GM18861 (cell line): Measurements from ENCODE around the gene GKN2.
A peak's percentile ranks its signal among the peaks of the same experiment; 100 is the strongest.
"Not testable (repeated sequence)": the region's sequence is repeated elsewhere in the genome, so short reads cannot be mapped to it uniquely, and the experiment has no call there.

Source experiments
- ATAC-seq: cut with Tn5 transposase; IDR thresholded peaks from one replicate; pipeline ENCODE4 v1.9.1; 2021; ENCODE audit not compliant: unreplicated experiment

The GKN2 gene

DNA sequence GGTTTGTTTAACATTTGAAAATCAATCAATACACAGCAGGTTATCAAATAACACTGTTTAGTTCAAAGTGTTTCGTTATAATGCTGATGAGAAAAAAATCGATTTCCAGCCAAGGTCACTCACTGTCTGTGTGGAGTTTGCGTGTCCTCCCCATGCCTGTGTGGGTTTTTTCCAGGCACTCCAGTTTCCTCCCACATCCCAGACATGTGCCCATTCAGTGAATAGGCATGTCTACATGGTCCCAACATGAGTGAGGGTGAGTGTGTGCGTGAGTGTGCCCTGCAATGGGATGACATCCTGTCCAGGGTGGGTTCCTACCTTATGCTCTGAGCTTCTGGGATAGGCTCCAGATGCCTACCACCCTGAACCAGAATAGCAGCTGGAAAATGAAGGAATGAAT lies 8.7 kb upstream of the GKN2 start:
- ATAC-seq: no peak

DNA sequence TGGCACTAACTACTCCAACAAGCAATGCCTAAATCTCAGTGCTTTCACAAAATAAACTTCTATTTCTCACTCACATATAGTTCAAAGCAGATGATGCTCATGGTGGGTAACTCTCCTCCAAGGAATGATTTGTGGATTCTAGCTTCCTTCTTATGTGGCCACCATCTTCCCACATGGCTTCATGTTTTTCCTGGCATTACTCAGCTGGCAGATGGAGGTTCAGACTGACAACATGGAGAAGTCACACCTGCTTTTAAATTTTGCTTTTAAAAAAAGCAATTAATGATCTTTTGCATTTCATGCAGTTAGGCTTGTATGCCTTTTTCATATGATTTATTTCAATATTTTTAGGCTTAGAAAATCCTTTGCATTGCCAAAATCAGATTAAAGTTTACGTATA lies 6.3 kb upstream of the GKN2 start:
- ATAC-seq: no peak

DNA sequence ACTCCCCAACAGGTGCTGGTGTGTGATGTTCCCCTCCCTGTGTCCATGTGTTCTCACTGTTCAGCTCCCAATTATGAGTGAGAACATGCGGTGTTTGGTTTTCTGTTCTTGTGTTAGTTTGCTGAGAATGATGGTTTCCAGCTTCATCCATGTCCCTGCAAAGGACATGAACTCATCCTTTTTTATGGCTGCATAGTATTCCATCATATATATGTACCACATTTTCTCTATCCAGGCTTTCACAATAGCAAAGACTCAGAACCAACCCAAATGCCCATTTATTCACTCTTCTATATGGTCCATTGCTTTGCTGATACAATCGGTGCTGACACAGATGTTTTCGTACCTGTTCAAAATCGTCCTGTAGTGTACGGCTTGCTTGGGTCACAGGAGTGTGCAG lies 2.7 kb upstream of the GKN2 start:
- ATAC-seq: not testable (repeated sequence)

DNA sequence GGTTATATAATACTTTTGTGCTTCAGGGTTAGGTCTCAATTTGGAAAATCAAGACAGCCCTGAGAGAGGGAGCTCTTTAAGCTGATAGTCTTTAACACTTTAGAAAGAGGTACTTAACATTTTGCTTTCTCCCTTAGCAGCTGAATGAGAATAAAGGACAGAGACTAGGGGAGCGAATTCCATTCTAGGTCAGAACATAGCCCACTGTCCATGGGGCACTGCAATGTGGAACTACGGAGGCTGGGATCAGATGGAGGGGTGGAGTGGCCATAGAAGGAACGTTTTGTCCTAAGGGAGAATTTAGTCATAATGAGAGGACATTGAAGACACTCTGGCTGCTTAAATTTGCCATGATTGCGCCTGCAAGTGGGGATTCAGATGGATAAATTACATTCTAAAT lies 794 bp downstream of the GKN2 start:
- no peak for ATAC-seq

DNA sequence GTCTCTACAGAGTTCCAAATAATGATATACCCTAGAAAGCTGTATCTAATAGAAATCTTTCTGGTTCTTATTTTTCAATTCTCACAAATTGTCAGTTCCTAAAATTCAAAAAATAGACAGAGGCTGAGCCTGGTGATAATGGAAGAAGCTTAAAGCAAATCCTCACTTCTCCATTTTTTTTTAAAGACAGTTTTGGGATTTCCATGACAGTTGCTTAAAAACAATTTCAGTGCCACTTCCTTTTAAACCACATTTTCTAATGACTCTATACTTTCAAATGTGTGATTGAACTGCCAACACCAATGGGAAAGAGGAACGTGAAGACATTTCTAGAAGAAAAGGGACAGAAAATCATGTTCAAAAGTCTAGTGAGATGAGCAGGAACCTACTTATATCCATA lies 4.0 kb downstream of the GKN2 start:
- ATAC-seq: no peak

DNA sequence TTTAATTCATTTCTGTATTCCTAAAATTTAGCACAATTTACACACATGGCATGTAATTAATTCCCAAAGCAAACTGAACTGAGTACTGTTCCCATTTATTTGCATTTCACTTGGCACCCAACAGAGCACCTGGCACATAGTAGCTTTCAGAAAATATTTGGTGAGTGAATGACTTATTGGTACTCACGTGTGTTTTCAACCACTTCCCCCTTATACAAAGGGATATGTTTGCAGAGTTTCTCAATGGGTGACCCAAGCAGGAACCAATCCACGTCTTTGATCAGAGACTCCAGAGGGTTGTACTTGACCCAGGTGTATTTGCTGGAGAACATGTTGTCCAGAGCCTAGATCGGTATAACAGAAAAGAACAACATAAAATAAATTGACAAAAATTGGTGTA lies 6.6 kb downstream of the GKN2 start:
- ATAC-seq: no peak

DNA sequence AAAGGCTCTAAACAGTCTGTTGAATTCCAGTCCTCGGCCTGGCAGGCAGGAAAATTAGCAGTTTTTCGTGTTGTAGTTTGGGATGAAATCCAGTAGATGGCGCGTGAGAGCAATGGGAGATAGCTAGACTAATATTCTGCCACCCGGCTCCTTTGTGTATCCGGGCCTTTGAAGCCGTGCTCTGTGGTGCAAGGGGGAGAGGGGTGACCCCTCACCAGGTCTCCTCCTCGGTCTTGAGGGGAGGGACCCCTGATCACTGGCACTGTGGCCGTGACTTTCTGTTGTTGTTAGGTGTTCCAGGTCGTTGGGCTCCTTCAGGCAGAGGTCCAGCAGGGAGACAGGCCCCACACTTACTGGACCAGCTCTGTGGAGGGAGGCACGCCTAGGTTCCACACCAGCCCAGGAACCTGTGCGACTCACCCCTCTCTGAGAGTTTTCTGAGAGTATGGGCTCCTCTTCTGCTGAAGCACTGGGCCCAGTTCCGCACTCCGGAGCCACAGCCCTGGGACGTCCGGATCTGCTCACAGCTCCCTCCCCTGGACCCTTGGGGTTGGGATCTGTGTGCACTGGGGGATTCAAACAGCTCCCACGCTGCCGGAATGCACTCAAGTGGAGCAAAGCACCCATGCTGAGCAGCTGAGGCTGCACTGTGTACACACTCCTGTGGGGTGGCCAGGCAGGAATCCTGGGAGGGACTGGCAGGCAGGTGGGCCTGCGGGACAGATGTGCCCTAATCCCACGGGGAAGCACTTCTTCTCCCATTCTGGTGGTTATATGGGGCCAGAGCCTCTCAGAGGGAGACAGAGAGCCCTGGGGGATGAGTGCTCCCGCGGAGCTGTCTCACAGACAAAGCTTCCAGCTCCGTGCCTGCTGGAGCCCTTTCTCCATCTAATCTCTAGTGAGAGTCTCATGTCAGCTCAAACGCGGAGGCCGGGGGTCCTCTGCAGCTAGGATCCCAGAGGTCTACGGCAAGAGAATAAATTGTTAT lies 8.8 kb downstream of the GKN2 start:
- ATAC-seq: no peak

DNA sequence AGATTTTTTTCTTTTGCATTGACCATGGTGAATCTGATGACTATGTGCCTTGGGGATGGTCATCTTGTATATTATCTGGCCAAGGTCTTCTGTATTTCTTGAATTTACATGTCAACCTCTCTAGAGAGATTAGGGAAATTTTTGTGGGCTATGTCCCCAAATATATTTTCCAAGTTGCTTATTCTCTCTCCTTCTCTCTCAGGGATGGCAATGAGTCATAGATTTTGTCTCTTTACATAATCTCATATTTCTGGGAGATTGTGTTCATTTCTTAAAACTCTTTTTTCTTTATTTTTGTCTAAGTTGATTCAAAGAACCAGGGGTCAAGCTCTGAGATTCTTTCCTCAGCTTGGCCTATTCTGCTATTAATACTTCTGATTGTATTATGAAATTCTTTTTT lies 9.9 kb downstream of the GKN2 start:
- no peak for ATAC-seq

DNA sequence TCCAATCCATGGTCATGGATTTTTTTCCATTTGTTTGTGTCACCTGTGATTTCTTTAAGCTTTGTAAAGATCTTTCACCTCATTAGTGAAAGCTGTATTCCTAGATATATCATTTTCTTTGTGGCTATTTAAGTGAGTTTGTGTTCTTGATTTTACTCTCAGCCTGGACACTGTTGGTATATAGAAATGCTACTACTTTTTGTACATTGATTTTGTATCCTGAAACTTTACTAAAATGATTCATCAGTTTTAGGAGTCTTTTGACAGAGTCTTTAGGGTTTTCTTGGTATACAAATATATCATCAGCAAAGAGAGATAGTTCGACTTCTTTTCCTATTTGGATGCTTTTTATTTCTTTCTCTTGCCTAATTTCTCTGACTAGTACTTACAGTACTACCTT lies 12.3 kb downstream of the GKN2 start:
- no peak for ATAC-seq

DNA sequence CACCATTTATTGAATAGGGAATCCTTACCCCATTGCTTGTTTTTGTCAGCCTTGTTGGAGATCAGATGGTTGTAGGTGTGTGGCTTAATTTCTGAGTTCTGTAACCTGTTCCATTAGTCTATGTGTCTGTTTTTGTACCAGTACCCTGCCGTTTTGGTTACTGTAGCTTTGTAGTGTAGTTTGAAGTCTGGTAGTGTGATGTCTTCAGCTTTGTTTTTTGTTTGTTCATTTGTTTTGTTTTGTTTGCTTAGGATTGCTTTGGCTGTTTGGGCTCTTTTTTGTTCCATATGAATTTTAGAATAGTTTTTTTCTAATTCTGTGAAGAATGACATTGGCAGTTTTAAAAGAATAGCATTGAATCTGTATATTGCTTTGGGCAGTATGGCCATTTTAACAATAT lies 12.7 kb downstream of the GKN2 start:
- ATAC-seq: no peak

DNA sequence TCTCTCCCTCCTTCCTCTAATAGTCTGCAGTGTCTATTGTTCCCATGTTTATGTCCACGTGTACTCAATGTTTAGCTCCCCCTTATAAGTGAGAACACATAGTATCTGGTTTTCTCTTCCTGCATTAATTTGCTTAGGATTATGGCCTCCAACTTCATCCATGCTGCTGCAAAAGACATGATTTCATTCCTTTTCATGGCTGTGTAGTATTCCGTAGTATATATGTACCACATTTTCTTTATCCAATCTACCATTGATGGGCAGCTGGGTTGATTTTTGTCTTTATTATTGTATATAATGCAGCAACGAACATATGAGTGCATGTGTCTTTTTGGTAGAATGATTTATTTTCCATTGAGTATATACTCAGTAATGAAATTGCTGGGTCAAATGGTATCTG lies 13.8 kb downstream of the GKN2 start:
- no peak for ATAC-seq

DNA sequence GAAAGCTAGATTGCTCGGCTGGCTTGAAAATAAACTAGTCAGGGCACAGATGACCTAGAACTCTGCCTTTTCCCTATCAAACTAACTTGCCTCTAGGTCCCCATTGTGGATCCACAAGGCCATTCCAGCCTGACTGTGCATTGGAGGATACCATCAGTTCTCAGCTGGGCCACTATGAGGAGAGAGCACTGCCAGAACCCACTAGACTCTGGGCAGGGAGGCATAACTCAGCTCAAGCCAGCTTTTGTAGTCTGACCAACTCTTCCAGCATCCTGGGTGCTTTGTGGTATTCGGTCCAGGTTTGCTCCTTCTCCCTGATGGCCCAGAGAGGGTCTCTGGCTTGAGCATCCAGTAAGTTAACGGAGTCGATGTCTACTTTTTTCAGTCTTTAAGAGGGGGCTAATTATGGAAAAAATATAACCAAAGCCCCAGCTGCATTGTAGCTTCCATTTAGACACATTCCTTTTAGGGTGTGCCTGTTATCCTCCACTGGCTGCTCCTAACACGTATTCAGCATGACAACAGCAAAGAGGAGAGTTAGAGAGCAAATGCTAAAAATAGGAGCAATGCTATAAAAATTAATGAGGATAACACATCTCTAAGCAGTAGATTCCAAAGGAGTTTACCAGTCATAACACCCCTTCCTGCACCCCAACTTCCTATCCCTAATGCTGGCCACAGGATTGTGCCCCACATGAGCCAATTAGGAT lies 15.2 kb downstream of the GKN2 start:
- no peak for ATAC-seq

DNA sequence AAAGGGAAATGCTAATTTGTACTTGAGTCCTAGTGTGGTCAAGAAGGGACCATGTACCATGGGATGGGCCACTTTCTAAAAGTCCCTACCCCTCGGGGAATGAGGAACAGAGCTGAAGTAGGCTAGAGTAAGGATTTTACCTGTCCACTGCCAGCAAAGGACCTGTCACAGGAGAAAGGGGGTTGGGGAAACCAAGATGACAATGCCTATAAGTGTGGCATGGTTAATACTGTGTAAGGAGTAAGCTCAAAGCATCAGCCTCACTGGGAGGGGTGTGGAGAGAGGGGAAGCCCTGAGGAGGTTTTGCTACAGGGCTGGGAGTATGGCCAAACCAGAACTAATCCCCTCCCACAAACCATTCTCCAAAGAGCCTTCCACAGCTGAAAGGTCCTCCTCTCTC lies 15.8 kb downstream of the GKN2 start:
- no peak for ATAC-seq

DNA sequence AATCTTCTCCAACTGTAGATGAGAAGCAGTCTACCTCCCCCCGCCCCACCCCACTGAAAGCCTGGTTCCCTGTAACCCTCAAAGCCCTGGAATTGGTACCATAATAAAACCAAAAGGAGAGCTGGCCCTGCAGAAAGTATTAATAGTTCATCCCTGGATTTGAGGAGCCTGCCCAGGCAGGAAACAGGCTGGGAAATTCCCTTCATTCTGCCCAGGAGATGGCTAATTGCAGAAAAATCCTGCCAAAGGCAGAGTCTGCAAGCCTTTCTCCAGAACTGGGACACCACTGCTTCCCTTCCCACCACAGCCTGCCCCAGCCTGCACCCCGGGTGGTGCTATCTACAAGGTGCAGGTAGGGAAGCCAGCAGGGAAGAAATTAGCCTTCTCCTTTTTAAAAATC lies 16.3 kb downstream of the GKN2 start:
- no peak for ATAC-seq

DNA sequence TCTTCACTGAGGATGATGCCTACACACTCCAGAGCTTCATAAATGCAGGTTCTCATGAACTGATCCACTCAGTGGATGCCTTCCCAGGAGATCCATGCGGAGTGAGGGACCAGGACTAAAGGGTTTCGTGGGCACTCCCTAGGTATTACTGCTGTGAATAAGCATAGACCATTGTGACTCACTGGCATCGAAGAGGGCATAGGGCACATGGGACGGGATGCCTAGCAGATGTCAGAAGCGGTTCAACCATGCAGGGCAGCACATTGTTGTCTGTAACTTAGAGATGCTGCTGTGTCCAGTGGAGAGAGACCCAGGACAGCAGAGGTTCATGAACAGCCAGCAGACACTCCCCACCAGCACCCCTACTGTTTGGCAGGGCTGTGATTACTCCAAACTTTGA lies 17.2 kb downstream of the GKN2 start:
- no peak for ATAC-seq

DNA sequence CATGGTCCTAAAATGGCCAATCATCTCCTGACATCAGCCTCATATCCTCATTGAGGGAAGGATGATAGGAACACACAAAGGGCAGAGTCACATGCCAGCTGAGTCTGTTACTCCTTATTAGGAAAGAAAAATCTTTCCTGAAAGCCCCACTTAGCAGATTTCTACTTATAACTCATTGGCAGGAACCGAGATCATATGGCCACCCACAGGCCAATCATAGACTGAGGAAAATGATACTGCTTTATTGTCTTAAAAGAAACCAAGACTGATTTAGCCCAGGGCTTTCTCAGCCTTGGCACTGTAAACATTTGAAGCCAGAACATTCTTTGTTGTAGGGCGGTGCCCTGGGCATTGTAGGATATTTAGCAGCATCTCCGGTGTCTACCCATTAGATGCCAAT lies 18.7 kb downstream of the GKN2 start:
- no peak for ATAC-seq

DNA sequence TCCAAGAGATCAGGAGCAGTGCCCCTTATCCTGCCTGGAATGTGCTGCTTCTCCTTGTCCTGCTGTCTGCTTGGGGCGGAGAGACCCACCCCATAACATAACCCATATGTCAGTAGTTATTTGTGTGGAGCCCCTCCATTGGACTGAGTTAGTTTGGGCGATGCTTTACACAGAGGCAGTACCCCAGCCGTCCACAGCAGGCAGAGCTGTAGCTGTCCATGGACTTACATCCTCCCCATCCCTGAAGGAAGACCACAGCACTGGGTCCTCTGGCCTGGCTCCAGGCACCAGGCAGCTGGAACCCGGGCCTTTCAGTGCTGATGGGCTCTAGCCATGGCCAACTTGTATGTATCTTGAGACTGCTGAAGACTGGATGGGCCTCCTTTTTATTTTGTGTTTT lies 20.3 kb downstream of the GKN2 start:
- ATAC-seq: no peak

DNA sequence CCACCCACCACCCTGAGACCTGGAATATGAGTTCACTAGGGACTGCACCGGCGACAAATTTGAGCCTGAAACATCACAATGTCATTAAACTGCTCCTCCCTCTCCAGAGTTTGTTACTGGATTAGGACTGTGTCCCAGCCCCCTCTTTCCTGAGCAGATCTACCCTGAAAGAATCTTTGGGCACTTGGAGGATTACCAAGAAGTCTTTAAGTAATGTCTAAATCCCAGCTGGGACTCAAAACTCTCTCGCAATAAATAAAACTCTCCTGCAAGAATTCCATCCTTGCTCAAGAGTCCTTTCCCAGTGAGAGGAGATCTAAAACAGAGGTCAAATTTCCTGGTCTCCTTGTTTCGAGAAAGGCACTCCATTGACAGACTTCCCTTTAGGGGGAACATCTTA lies 20.9 kb downstream of the GKN2 start:
- ATAC-seq: no peak

DNA sequence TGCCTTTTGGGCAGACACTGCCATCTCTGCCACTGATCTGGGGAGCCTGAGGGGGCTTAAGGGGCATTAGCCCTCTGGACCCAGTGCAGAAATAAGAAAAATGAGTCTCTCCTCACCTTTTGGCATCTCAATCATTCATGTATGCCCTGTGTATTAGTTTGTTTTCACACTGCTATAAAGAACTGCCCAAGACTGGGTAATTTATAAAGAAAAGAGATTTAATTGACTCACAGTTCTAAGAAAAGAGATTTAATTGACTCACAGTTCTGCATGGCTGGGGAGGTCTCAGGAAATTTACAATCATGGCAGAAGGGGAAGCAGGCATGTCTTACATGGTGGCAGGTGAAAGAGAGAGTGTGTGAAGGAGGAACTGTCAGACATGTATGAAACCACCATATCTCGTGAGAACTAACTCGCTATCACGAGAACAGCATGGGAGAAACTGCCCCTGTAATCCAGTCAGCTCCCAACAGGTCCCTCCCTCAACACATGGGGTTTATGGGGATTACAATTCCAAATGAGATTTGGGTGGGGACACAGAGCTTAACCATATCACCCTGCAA lies 21.5 kb downstream of the GKN2 start:
- ATAC-seq: no peak

DNA sequence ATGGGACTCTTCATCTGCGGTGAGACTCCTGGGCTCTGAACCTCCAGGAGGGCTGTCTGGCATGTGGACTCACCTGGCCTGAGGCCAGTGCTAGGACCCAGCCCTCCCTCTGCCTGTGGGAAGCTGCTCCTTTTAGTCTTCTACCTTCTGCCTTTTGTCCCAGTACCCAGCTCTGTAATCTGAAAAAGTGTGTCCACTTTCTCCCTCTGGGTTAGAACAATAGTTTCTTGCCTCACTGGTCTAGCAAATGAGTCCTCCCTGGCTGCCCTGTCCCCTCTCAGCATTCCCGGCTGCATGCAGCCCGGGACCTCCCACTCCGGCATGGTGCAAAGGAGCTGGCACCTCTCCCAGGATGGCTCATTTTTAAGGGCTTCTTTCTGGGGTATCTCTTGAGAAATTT lies 25.9 kb downstream of the GKN2 start:
- no peak for ATAC-seq

DNA sequence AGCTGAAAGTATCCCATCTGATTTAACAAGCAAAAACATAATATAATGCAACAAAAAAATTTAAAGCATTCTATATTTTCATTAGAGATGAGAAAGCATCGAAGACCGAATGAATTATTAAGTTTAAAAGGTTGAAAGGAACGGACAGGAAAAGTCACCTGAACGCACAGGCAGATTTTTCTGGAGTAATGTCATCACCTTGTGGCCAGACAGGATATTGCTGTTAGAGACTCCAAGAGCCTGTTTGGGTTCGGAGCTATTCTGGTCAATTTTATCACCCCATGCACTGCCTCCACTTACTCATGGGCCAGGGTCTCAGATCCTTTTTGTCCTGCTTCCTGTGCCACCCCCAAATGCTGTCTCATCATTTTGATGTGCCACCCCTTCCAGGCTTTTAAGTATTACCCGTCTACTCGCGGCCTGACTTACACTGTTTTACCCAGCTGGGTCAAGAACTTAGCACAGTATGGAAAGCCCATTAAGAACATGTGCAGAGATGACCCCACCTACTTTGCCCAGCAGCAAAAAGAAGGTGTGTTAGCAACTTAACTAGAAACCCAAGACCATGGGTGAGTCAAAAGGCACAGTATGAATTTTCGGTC lies 27.3 kb downstream of the GKN2 start:
- peak; percentile 59 for ATAC-seq

DNA sequence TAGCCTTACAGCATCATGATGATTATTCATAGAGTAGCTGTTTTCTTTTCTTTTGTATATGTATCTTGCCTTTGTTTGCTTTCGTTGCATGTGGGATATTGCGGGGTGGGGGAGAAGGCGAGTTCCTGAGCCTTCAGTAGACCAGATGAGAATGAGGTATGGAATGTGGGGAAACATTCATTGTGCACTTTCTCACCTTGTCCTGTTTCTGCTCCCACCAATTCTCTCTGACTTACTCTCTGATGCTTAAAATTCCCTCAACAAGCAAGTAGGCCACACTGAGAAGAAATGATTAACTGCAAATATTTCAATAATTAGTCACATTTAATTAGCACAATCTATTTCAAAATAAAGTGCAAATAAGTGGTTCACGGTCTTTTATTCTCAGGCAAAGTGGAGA lies 31.0 kb downstream of the GKN2 start:
- no peak for ATAC-seq
